Neural cell (in vitro differentiated cells): Measurements from ENCODE around the gene CFL1. TPM values are rescaled to one million over a fixed set of nuclear protein-coding genes. Genes with fewer than 3 reads are reported as not detected.

Experiments
- H2AFZ ChIP-seq: fragments of 200-600, 300-800 bp; sonication (generic), shearing (Covaris generic); 2 replicates; pipeline ENCODE4 v1.6.0; 2014; ENCODE audit warnings: low read depth, mild to moderate bottlenecking, antibody characterized with exemption, low read length, moderate library complexity
- H3F3A ChIP-seq: fragments of 200-600 bp; shearing (Covaris generic); 2 replicates; pipeline ENCODE4 v1.6.1; 2016; ENCODE audit warnings: mild to moderate bottlenecking, moderate library complexity, mixed read lengths, antibody characterized with exemption, low read length; ENCODE audit not compliant: insufficient read depth, poor library complexity, severe bottlenecking
- H3K27ac ChIP-seq: fragments of 200-600, 300-800 bp; sonication (generic), shearing (Covaris generic); 2 replicates; pipeline ENCODE4 v1.5.1; 2014; ENCODE audit warnings: mild to moderate bottlenecking, low read length, moderate library complexity
- H3K27me3 ChIP-seq: fragments of 300-800, 200-600 bp; sonication (generic), shearing (Covaris generic); 2 replicates; pipeline ENCODE4 v1.6.0; 2014; ENCODE audit warnings: mild to moderate bottlenecking, low read depth, low read length, moderate library complexity; ENCODE audit not compliant: insufficient read depth
- H3K36me3 ChIP-seq: fragments of 300-800, 200-600 bp; sonication (generic), shearing (Covaris generic); 2 replicates; pipeline ENCODE4 v1.5.1; 2014; ENCODE audit warnings: mild to moderate bottlenecking, antibody characterized with exemption, low read length, moderate library complexity; ENCODE audit not compliant: insufficient read depth
- H3K4me2 ChIP-seq: fragments of 300-800, 200-600 bp; sonication (generic), shearing (Covaris generic); 2 replicates; pipeline ENCODE4 v1.6.0; 2014; ENCODE audit warnings: mild to moderate bottlenecking, low read length
- H3K4me3 ChIP-seq: fragments of 300-800, 200-600 bp; sonication (generic), shearing (Covaris generic); 2 replicates; pipeline ENCODE4 v1.5.1; 2014; ENCODE audit warnings: mild to moderate bottlenecking, low read length, moderate library complexity
- H3K79me2 ChIP-seq: fragments of 200-600 bp; shearing (Covaris generic); replicated peaks from 2 replicates; pipeline ENCODE4 v1.6.0; 2014; ENCODE audit warnings: mild to moderate bottlenecking, low read length, moderate library complexity; ENCODE audit not compliant: insufficient read depth
- H3K9ac ChIP-seq: fragments of 300-800, 200-600 bp; sonication (generic), shearing (Covaris generic); 2 replicates; pipeline ENCODE4 v1.6.1; 2016; ENCODE audit warnings: mild to moderate bottlenecking, low read length, mixed read lengths
- H3K9me2 ChIP-seq: fragments of 200-600 bp; shearing (Covaris generic); 2 replicates; pipeline ENCODE4 v1.6.1; 2016; ENCODE audit warnings: mild to moderate bottlenecking, low read length, mixed read lengths; ENCODE audit not compliant: insufficient read depth
- H3K9me3 ChIP-seq: fragments of 200-600, 300-800 bp; sonication (generic), shearing (Covaris generic); 2 replicates; pipeline ENCODE4 v1.6.1; 2016; ENCODE audit warnings: mild to moderate bottlenecking, mixed run types, low read length, moderate library complexity, mixed read lengths
- H4K20me1 ChIP-seq: fragments of 200-600 bp; shearing (Covaris generic); 2 replicates; pipeline ENCODE4 v1.6.1; 2016; ENCODE audit warnings: mild to moderate bottlenecking, mixed run types; ENCODE audit not compliant: insufficient read depth
- CTCF ChIP-seq: fragments of 450-650 bp; IDR thresholded peaks from 2 replicates; pipeline ENCODE4 v1.5.1; 2014; ENCODE audit warnings: antibody characterized with exemption, mild to moderate bottlenecking, moderate library complexity; ENCODE audit not compliant: poor library complexity, severe bottlenecking
- EP300 ChIP-seq: fragments of 450-650 bp; conservative IDR thresholded peaks from 2 replicates; pipeline ENCODE4 v1.6.1; 2014; ENCODE audit warnings: antibody characterized with exemption, mild to moderate bottlenecking, moderate library complexity; ENCODE audit not compliant: poor library complexity, severe bottlenecking
- EZH2 ChIP-seq: fragments of 200-600, 300-800 bp; shearing (Covaris generic), sonication (generic); IDR thresholded peaks from 2 replicates; pipeline ENCODE4 v1.6.1; 2014; ENCODE audit warnings: antibody characterized with exemption, low read length, borderline replicate concordance, mild to moderate bottlenecking; ENCODE audit not compliant: insufficient read depth, poor library complexity, severe bottlenecking
- MXI1 ChIP-seq: fragments of 450-650 bp; conservative IDR thresholded peaks from 2 replicates; pipeline ENCODE4 v1.6.1; 2014; ENCODE audit warnings: antibody characterized with exemption, mild to moderate bottlenecking; ENCODE audit not compliant: poor library complexity, severe bottlenecking
- POLR2AphosphoS5 ChIP-seq: IDR thresholded peaks from 2 replicates; pipeline ENCODE4 v1.6.1; 2012
- RAD21 ChIP-seq: fragments of 450-650 bp; conservative IDR thresholded peaks from 2 replicates; pipeline ENCODE4 v1.6.1; 2014; ENCODE audit warnings: antibody characterized with exemption, mild to moderate bottlenecking, moderate library complexity
- REST ChIP-seq: IDR thresholded peaks from 2 replicates; pipeline ENCODE4 v1.6.1; 2012; ENCODE audit warnings: borderline replicate concordance
- SMC3 ChIP-seq: fragments of 450-650 bp; conservative IDR thresholded peaks from 2 replicates; pipeline ENCODE4 v1.6.1; 2014; ENCODE audit warnings: antibody characterized with exemption, mild to moderate bottlenecking, moderate library complexity; ENCODE audit not compliant: poor library complexity
- TAF1 ChIP-seq: IDR thresholded peaks from 2 replicates; pipeline ENCODE4 v1.6.1; 2012; ENCODE audit warnings: low read depth
- polyA plus RNA-seq: library from polyadenylated mRNA; depleted of rRNA; stranded (reverse); fragments of >200 nt; gene quantifications from 2 replicates; pipeline ENCODE4 v1.2.3, GENCODE V29; 2014

The CFL1 gene
- polyA plus RNA-seq, 1 donor from 2014 or later: 1,633 TPM

- no peak overlapping the region for H3K9ac ChIP-seq
- H3K9me3 ChIP-seq: no peaks in the 10 kb centered on the region
- no peaks in the 10 kb centered on the region for H3K9me2 ChIP-seq
- H3K4me3 ChIP-seq: no peak overlapping the region
- H3K27me3 ChIP-seq: no peaks in the 10 kb centered on the region
- no peaks in the 10 kb centered on the region for H3K36me3 ChIP-seq
- no peaks in the 10 kb centered on the region for H3F3A ChIP-seq
- H3K27ac ChIP-seq: no peak overlapping the region
- H4K20me1 ChIP-seq: no peaks in the 10 kb centered on the region
- no peak overlapping the region for H2AFZ ChIP-seq
- H3K4me2 ChIP-seq: no peak overlapping the region
- TF ChIP-seq SMC3 (no peak), MXI1 (no peak), EZH2 (no peak), RAD21 (no peak), CTCF (no peak), POLR2AphosphoS5 (no peak), EP300 (no peak)
- H3K79me2 ChIP-seq: no peaks in the 10 kb centered on the region
These were observed 13.6 kb downstream of the CFL1 start for GRCh38 chr11:65844231-65844872.

- no peak overlapping the region for H3K4me2 ChIP-seq
- no peaks in the 10 kb centered on the region for H3K27me3 ChIP-seq
- no peak overlapping the region for H3K9ac ChIP-seq
- no peak for TF ChIP-seq RAD21
- TF ChIP-seq EZH2: no peak
- no peak for TF ChIP-seq EP300
- TF ChIP-seq SMC3: no peak
- TF ChIP-seq POLR2AphosphoS5: no peak
- TF ChIP-seq CTCF: no peak
- H3K79me2 ChIP-seq: no peaks in the 10 kb centered on the region
- H3K9me2 ChIP-seq: no peaks in the 10 kb centered on the region
- H4K20me1 ChIP-seq: no peaks in the 10 kb centered on the region
- H3K36me3 ChIP-seq: no peaks in the 10 kb centered on the region
- no peak overlapping the region for H3K4me3 ChIP-seq
- H2AFZ ChIP-seq: no peak overlapping the region
- H3F3A ChIP-seq: no peaks in the 10 kb centered on the region
- H3K9me3 ChIP-seq: no peaks in the 10 kb centered on the region
- H3K27ac ChIP-seq: no peak overlapping the region
These were observed 14.2 kb downstream of the CFL1 start for GRCh38 chr11:65843811-65844210.

- TF ChIP-seq SMC3: no peak
- TF ChIP-seq TAF1: no peak
- no peak for TF ChIP-seq EZH2
- TF ChIP-seq RAD21: no peak
- no peak for TF ChIP-seq REST
- TF ChIP-seq POLR2AphosphoS5: no peak
- TF ChIP-seq MXI1: no peak
- TF ChIP-seq CTCF: no peak
- TF ChIP-seq EP300: no peak
- H3K9me3 ChIP-seq: no peaks in the 10 kb centered on the region
- no peak overlapping the region for H3K27ac ChIP-seq
- H4K20me1 ChIP-seq: no peaks in the 10 kb centered on the region
- H3K4me3 ChIP-seq: no peak overlapping the region
- no peaks in the 10 kb centered on the region for H3K36me3 ChIP-seq
- no peak overlapping the region for H2AFZ ChIP-seq
- H3K27me3 ChIP-seq: no peaks in the 10 kb centered on the region
- H3F3A ChIP-seq: no peaks in the 10 kb centered on the region
- no peaks in the 10 kb centered on the region for H3K79me2 ChIP-seq
- no peak overlapping the region for H3K9ac ChIP-seq
- H3K9me2 ChIP-seq: no peaks in the 10 kb centered on the region
- no peak overlapping the region for H3K4me2 ChIP-seq
These were observed 15.8 kb downstream of the CFL1 start for GRCh38 chr11:65842144-65842543.
